HAP-1 (cell line): Measurements from ENCODE around the gene UTS2R.
"Not testable (repeated sequence)": the region's sequence is repeated elsewhere in the genome, so short reads cannot be mapped to it uniquely, and the experiment has no call there.

Source experiments
- DNase-seq, 2 experiments: peaks; one replicate each; pipeline ENCODE4 v3.0.0-alpha.2; 2016 to 2020; ENCODE audit warnings: low spot score in 2 of 2
- H3K27me3 ChIP-seq: fragments of 250-450 bp; sonication (Bioruptor Pico); 2 replicates; pipeline ENCODE4 v1.5.1; 2020; ENCODE audit warnings: low read depth, mild to moderate bottlenecking, moderate library complexity
- H3K36me3 ChIP-seq: fragments of 250-450 bp; sonication (Bioruptor Pico); replicated peaks from 2 replicates; pipeline ENCODE4 v1.5.1; 2020; ENCODE audit warnings: mild to moderate bottlenecking
- H3K4me1 ChIP-seq: fragments of 250-450 bp; sonication (Bioruptor Pico); 2 replicates; pipeline ENCODE4 v1.5.1; 2020; ENCODE audit warnings: mild to moderate bottlenecking
- H3K4me3 ChIP-seq: fragments of 250-450 bp; sonication (Bioruptor Pico); 2 replicates; pipeline ENCODE4 v1.5.1; 2020; ENCODE audit warnings: mild to moderate bottlenecking, moderate library complexity
- H3K9me3 ChIP-seq: fragments of 250-450 bp; sonication (Bioruptor Pico); 2 replicates; pipeline ENCODE4 v1.5.1; 2020; ENCODE audit warnings: mild to moderate bottlenecking, moderate library complexity
- in situ Hi-C: fragments of 300-500 bp; cut with MboI; formaldehyde crosslinking; loops from 3 replicates; pipeline ENCODE4 v1.14.3; 2020; ENCODE audit warnings: low sequenced_read_pairs, inconsistent platforms, mixed read lengths

UTS2R gene

DNA sequence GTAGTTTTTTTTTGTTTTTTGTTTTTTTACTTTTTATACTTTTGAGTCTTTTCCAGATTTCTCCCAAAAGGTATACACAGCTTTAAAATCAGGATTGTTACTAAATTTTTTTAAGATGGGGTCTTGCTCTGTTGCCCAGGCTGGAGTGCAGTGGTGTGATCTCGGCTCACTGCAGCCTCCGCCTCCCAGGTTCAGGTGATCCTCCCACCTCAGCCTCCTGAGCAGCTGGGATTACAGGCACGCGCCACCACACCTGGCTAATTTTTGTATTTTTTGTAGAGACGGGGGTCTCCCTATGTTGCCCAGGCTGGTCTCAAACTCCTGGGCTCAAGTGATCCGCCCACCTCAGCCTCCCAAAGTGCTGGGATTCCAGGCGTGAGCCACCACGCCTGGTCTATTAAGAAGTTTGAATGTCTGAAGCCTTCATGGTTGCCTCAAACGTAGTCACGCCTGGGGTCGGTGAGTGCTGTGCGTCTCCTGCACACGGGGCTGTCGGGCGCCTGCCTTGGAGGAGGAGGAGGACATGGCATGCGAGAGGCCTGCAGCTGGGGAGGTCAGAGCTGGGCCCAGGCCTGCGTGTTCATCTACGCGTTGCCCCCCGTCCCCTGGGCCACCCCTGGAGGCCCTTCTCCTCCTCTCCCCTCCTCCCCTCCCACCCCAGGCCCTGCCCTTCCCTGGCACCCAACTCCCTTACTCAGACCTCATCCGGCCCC, 10.8 kb downstream of the UTS2R start:
- H3K36me3 ChIP-seq, H3K4me3 ChIP-seq, H3K27me3 ChIP-seq, in situ Hi-C loops, H3K4me1 ChIP-seq, H3K9me3 ChIP-seq, DNase-seq: not testable (repeated sequence)

DNA sequence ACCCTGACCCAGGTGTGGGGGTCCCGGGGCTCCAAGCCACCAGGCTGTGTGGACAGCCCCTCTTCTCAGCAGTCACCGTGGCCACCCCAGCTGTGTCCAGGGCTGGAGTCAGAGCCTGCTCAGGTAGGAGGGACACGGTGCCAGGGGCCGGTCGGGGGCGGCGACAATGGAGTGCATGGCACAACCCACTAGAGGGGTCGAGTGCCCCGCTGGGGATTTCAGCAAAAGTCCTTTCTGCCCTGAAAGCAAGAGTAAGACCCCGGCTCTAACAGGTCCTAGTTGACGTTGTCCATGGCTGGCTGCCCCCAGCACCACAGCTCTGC, 11.3 kb downstream of the UTS2R start:
- H3K27me3 ChIP-seq, result peaks cover 6% of the 10 kb centered on the region; the same call in 1 of the 2 replicates
- in situ Hi-C loops, result no loop called here
- no peak overlapping the region for H3K4me3 ChIP-seq
- no peak for DNase-seq
- no peaks in the 10 kb centered on the region for H3K9me3 ChIP-seq
- no peaks in the 10 kb centered on the region for H3K4me1 ChIP-seq
- H3K36me3 ChIP-seq, result no peaks in the 10 kb centered on the region

DNA sequence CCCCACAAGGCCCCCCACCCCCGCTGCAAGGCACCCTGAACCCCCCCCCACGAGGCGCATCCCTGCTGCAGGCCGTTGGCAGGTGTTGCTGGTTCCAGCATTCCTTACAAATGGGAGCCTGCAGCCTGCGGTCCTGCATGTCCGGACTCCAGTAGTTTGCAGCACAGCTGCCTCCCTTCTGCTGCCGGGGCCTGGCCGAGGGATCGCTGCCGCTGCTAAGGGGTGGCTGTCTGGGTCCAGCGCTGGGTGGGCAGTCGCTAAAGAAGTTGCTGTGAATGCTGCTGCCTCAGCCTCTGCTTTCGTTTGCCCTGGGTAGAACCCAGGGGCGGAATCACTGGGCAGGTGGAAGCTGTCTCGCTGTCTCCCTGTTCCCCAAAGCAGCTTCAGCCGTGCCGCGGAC, 11.8 kb downstream of the UTS2R start:
- Histone ChIP-seq H3K9me3 (no peaks in the 10 kb centered on the region), H3K27me3 (peaks cover 6% of the 10 kb centered on the region; the same call in 1 of the 2 replicates), H3K4me1 (no peaks in the 10 kb centered on the region), H3K36me3 (no peaks in the 10 kb centered on the region), H3K4me3 (no peak overlapping the region)
- no peak for DNase-seq
- in situ Hi-C loops, result no loop called here

DNA sequence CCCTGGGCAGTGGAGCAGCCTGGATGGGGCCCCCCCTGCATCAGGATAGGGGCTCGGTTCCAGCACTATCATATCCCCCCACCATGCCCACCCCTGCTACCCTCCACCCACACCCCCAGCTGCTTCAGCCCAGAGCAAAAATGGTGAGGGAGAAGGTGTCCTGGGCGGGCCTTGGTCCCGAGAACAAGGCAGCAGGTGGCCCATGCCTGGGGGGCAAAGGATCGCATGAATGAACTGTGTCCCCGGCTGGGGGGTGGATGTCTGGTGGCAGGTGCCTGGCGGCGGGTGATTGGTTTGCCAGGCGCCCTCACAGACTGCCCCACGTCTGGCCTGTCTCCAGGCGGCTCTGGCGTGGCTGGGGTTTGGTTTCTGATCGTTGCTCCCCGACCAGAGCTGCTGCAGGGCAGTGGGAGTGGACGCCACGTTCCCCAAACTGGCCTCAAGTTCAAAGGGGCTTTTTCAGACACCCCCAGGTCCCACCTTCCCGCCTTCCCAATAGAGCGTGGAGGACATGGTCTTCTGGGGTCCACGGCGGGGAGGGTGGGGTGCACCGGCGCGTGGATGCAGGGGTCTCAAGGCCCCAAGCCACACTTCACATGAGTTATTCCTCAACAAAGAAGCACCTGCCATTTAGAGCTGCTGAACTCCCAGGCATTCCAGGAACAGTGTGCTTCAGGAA, 12.6 kb downstream of the UTS2R start:
- no peaks in the 10 kb centered on the region for H3K4me1 ChIP-seq
- H3K36me3 ChIP-seq, result no peaks in the 10 kb centered on the region
- H3K27me3 ChIP-seq, result peaks cover 6% of the 10 kb centered on the region; the same call in 1 of the 2 replicates
- no peaks in the 10 kb centered on the region for H3K9me3 ChIP-seq
- no peak for DNase-seq
- no peak overlapping the region for H3K4me3 ChIP-seq
- in situ Hi-C loops, result no loop called here

DNA sequence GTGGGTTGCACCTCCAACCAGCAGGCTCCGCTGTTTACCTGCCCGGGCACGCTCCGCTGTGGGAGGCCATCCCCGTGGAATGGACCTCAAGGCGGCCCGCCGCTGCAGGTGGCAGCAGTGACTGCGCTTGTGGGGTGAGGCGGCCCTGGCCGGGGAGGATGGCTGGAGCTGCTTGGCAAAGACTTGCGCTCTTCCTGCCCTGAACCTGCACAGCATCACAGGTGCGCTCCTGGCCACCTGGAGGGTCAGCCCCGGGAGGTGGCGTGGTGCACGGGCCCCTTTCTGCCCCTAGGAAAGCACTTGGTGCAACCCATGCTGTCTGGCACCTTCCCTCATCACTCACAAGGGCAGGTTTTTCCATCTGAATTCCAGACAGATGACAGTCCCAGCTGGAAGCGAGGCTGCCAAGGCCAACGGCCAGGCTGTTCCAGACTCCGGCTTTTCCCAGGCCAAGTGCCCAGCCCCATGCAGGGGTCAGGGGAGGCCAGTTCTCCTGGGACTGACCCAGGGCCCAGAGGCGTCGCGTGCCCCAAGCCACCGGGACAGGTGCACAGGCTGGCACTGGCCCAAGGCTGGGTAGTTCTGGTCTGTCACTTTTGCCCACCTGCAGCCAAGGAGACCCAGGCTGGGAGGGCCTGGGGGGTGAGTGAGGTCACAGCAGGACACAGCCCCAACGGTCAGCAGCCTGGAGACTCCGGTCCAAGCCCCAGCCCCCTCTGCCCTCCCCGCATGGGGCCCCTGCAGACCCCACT, 13.3 kb downstream of the UTS2R start:
- Histone ChIP-seq H3K36me3 (no peaks in the 10 kb centered on the region), H3K27me3 (peaks cover 6% of the 10 kb centered on the region; the same call in 1 of the 2 replicates), H3K4me1 (no peaks in the 10 kb centered on the region), H3K4me3 (no peak overlapping the region), H3K9me3 (no peaks in the 10 kb centered on the region)
- DNase-seq, result no peak
- in situ Hi-C loops, result no loop called here

DNA sequence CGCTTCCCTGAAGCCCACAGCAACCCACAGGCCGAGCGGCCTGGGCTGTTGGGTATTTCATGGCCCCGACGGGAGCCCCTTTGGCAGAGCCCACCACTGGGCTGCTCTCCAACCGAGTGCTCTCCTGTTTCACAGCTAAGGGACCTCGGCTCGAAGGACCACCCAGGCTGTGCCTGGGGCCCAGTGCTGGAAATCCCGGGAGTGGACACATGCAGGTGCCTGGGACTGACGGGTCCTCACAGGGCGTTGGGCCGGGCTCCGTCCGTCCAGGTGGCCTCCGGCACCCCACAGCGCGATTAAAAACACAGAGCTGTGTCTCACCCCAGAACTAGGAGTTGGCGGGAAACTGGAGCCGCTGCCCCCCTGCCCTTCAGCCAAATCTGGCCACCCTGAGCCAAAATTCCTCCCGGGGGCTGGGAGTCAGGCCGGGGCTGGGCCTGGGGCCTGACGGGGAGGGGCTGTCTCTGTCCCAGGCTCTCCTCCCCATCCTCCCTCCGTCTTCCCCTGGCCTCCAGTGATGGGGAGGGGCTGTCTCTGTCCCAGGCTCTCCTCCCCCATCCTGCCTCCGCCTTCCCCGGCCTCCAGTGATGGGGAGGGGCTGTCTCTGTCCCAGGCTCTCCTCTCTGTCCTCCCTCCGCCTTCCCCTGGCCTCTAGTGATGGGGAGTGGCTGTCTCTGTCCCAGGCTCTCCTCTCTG, 14.1 kb downstream of the UTS2R start:
- in situ Hi-C loops, result no loop called here
- H3K27me3 ChIP-seq, result peaks cover 6% of the 10 kb centered on the region; the same call in 1 of the 2 replicates
- H3K4me1 ChIP-seq, result no peaks in the 10 kb centered on the region
- DNase-seq, result no peak
- H3K36me3 ChIP-seq, result no peaks in the 10 kb centered on the region
- no peak overlapping the region for H3K4me3 ChIP-seq
- no peaks in the 10 kb centered on the region for H3K9me3 ChIP-seq

DNA sequence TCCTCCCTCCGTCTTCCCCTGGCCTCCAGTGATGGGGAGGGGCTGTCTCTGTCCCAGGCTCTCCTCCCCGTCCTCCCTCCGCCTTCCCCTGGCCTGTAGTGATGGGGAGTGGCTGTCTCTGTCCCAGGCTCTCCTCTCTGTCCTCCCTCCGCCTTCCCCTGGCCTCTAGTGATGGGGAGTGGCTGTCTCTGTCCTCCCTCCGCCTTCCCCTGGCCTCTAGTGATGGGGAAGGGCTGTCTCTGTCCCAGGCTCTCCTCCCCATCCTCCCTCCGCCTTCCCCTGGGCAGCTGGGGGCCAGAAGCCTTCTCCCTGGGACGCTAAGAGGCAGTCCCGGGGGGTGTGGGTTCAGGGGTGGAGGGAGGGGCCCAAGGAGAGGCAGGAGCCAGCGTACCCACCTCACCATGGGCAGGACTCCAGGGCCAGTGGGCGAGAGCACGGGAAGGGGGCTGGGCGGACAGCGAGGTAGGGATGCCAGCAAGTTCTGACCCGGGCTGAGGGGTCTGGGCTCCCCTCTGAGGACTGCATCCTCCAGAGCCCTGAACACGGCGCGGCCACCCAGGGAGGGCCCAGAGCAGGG, 14.8 kb downstream of the UTS2R start:
- DNase-seq, result no peak
- Histone ChIP-seq H3K4me1 (no peaks in the 10 kb centered on the region), H3K4me3 (no peak overlapping the region), H3K36me3 (no peaks in the 10 kb centered on the region), H3K9me3 (no peaks in the 10 kb centered on the region), H3K27me3 (peaks cover 6% of the 10 kb centered on the region; the same call in 1 of the 2 replicates)
- in situ Hi-C loops, result no loop called here

DNA sequence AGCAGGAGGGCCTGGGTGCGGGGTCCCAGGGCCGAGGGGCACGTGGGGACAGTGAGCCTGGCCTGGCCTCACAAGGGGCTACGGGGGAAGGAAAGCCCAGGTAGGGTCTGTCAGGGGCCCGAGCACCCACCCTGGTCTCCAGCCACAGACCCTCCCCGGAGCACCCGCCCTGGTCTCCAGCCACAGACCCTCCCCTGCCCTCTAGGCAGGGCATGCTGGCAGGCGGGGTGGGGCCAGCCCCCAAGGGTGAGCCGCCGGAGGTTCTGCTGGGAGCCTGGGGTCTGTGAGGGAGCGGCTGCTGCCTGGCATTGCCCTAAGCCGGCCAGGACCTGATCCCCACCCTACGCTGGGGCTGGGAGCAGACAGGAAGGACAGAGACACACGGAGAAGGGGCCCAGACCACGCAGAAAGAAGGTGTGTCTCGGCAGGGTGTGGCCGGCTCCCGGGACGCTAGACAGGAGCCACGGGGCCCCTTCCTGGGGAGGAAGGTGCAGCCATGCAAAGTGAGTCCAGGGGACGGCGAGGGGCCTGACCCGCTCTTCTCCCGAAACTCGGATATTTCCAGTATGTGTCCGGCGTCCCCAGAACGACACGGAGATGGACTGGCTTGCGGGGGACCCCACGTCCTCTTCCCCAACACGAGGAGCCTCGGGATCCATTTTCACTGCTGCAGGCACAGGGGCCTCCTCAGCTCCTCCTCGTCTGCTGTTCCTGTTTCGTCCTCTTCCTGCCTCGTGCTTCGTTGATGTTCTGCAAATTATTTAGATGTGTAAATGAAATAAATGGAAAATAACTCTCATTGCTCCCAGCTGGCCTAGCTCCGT, 15.5 kb downstream of the UTS2R start:
- Histone ChIP-seq H3K9me3 (no peaks in the 10 kb centered on the region), H3K4me3 (no peak overlapping the region), H3K4me1 (no peaks in the 10 kb centered on the region), H3K27me3 (peaks cover 6% of the 10 kb centered on the region; the same call in 1 of the 2 replicates), H3K36me3 (no peaks in the 10 kb centered on the region)
- in situ Hi-C loops, result no loop called here
- DNase-seq, result no peak

DNA sequence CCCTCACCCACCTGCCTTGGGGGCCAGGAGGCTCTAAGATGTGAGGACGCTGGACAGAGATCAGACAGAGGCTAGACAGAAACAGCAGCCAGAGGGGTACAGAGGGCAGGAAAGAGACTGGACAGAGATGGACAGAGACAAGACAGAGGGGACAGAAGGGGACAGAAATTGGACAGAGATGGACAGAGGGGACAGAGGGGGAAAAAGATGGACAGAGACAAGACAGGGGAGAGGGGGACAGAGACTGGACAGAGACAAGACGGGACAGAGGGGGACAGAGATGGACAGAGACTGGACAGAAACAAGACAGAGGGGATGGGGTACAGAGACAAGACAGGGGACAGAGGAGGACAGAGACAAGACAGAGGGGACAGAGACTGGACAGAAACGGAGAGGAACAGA, 16.1 kb downstream of the UTS2R start:
- in situ Hi-C loops, result no loop called here
- H3K4me3 ChIP-seq, result no peak overlapping the region
- no peak for DNase-seq
- no peaks in the 10 kb centered on the region for H3K9me3 ChIP-seq
- H3K27me3 ChIP-seq, result peaks cover 6% of the 10 kb centered on the region; the same call in 1 of the 2 replicates
- no peaks in the 10 kb centered on the region for H3K36me3 ChIP-seq
- no peaks in the 10 kb centered on the region for H3K4me1 ChIP-seq

DNA sequence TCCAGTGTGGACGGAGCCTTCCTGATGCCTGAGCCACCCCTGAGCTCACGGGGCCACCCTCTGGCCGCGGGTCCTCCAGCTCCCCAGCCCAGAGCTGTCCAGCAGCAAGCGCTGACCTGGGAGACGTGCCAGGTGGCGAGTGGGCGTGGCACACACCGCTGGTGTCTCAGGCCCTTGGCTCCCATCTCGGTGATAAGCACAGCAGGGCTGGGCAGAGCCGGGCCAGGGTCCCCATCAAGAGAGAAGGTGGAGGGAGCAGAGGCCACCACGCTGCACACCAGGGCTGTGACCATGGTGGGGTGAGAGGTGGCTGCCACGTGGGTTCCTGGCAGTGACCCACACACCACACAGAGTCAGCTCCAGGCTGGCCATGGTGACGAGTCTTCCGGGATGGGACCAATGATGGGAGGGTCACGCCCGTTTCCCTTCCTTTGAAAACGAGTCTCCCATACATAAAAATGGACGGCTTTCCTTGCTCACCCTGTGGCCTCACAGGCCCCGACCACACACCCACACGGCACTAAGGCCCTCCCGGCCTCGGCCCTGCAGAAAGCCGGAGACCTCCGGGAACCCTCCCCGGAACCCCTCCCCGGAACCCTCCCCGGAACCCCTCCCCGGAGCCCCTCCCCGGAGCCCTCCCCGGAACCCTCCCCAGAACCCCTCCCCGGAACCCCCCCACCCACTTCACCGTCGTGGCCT, 16.8 kb downstream of the UTS2R start:
- no peaks in the 10 kb centered on the region for H3K4me1 ChIP-seq
- in situ Hi-C loops, result no loop called here
- no peaks in the 10 kb centered on the region for H3K9me3 ChIP-seq
- H3K36me3 ChIP-seq, result no peaks in the 10 kb centered on the region
- H3K4me3 ChIP-seq, result no peak overlapping the region
- DNase-seq, result peak in 1 of 2 experiments; percentile 32
- H3K27me3 ChIP-seq, result peaks cover 6% of the 10 kb centered on the region; the same call in 1 of the 2 replicates

DNA sequence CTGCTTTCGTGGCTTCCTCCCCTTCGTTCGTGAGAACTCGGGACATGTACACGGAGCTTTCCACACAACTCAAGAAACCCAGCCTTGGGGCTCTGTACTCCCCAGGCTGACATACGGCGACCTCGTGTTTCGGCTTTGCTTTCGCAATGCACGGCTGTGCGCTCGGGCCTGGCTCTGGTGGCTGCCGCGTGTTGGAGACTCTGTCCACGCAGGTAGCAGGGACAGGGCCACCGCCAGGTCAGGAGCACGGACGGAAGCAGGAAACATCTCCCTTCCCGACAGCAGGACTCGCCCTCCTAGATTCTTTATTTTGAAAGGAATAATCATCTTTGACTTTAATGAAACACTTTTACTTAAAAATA, 17.3 kb downstream of the UTS2R start:
- no peaks in the 10 kb centered on the region for H3K36me3 ChIP-seq

DNA sequence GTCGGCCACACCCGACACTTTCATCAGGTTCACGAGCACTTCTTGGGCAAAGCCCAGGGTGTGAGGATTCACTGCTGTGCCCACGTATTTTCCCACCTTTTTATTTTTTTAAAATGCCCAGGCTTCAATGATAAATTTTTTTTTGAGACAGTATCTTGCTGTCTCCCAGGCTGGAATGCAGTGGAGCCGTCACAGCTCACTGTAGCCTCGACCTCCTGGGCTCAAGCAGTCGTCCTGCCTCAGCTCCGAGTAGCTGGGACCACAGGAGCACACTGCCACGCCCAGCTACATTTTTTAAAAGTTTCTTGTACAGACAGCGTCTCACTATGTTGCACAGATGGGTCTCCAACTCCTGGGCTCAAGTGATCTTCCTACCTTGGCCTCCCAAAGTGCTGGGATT, 17.8 kb downstream of the UTS2R start:
- in situ Hi-C loops, result no loop called here
- peaks cover 6% of the 10 kb centered on the region; the same call in 1 of the 2 replicates for H3K27me3 ChIP-seq
- no peak for DNase-seq
- H3K36me3 ChIP-seq, result no peaks in the 10 kb centered on the region
- no peaks in the 10 kb centered on the region for H3K4me1 ChIP-seq
- no peaks in the 10 kb centered on the region for H3K9me3 ChIP-seq
- no peak overlapping the region for H3K4me3 ChIP-seq

More for the DNA sequence above, 17.3 kb downstream of the UTS2R start:
- in situ Hi-C loops, result no loop called here
- no peaks in the 10 kb centered on the region for H3K9me3 ChIP-seq
- DNase-seq, result no peak
- H3K27me3 ChIP-seq, result peaks cover 6% of the 10 kb centered on the region; the same call in 1 of the 2 replicates
- H3K4me3 ChIP-seq, result no peak overlapping the region
- no peaks in the 10 kb centered on the region for H3K4me1 ChIP-seq
